Stimulated activated CD4-positive, alpha-beta T cell treated with anti-CD3 and anti-CD28 coated beads, Interleukin-12 subunit alpha, Interleukin-12 subunit beta, amount 100 ng/mL, for 48 hours (primary cell): ENCODE results near the gene CYP27A1.
A peak's percentile ranks its signal among the peaks of the same experiment; 100 is the strongest.
"Not testable (repeated sequence)": the region's sequence is repeated elsewhere in the genome, so short reads cannot be mapped to it uniquely, and the experiment has no call there.

ENCODE experiments used
- DNase-seq, 3 donors: peaks; one replicate each; pipeline ENCODE4 v3.0.0-alpha.2; 2020; ENCODE audit warnings: low read depth in 2 of 3, low spot score in 1 of 3

Gene CYP27A1

DNA sequence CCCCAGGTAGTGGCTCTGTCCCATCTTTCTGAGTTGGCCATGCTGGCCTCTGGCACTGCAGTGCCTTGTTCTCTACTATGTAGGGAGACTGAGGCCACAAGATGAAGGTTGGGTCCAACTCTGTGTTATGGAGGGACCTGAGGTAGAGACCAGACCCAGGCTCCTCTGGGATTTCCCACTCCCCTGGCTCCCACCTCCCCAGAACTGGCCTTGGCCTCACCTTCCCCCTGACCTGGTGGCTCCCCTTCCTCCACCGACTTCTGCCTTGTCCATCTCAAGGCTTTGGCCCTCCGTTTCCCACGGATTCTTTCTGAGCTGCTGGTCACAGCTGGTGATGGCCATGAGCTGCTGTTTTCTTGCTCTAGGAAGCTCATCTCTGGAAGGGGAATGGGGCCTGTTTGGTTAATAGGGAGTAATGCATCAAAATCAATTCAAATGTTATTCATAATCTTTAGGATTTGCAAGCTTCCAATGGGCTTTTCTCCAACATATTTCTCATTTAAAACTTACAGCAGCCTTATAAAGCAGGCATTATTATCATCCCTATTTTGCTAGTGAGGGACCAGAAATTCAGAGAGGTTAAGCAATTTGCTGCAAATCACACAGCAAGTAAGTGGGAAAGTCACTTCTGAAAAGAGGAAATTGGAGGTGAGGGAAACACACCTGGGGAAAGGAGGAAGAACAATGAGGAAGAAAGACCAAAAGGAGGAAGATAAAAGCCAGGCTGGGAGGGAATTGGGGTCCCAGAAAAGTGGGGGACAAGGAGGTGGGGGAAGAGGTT lies 48.8 kb downstream of the CYP27A1 start:
- no peak for DNase-seq

DNA sequence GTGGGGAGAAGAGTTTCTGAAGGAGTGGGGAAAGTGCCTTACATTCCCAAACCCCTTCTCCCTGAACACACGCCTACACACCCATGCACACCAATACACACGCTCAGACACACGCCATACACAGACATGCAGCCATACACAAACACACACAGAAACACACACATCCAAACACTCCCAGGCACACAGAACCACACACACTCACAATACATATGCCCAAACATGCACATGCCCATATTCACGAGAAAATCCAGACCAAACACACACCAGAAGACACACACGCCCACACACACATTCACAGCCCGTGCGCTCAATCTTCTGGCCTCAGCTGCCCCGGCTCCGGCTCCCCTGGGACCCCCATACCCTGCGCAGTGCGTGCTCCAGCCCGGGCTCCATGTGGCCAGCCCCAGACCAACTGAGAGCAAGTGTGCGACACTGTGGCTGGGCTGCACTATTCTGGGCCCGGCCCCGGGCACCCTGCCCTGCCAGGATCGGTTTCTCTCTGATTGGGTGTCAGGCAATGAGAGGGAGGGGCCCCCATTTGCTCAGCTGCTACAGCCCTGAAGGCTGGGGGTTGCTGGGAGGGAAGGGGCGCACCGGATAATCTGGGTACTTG lies 49.5 kb downstream of the CYP27A1 start, which contains the start of gene PRKAG3:
Gene PRKAG3 (minus strand): TSS at position 426 of the 613 bp plus-strand sequence.
- DNase-seq: no peak

DNA sequence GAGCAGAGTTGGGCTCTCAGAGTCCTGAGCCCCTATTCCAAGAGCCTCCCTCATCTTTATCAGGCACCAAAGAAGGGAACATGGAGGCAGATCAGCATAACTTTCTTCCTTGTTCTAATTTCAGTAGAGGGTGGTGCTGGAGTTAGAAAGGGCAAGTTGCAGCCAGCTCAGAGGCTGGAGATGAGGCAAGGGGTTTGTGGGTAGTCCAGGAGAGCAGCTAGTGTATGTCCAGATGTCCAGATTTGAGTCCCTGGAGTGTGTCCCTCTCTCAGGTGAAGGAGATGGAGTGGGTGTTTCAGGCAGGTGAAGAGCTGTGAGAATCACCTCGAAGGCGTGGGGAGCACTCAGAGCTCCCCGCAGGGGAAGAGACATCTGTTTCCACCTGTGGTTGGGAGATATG lies 50.1 kb downstream of the CYP27A1 start:
- no peak for DNase-seq

DNA sequence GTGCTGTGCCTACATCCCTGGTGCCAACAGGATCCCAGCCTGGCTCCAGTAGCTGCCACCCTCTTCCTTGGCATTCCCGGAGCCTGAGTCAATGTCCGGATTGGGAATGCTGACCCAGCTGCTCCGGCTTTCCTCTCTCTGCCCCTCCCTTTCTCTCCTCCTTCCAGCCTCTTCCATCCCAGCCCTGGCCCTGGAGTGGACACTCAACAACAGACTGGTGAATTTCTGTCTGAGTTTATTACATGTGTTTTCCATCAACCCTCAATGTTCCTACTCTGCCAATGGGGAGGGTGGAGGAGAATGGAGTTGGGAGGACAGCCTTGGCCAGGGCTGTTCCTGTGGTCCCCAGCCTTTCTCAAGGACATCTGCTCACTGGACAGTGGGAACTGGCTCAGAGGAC lies 50.6 kb downstream of the CYP27A1 start:
- no peak for DNase-seq

DNA sequence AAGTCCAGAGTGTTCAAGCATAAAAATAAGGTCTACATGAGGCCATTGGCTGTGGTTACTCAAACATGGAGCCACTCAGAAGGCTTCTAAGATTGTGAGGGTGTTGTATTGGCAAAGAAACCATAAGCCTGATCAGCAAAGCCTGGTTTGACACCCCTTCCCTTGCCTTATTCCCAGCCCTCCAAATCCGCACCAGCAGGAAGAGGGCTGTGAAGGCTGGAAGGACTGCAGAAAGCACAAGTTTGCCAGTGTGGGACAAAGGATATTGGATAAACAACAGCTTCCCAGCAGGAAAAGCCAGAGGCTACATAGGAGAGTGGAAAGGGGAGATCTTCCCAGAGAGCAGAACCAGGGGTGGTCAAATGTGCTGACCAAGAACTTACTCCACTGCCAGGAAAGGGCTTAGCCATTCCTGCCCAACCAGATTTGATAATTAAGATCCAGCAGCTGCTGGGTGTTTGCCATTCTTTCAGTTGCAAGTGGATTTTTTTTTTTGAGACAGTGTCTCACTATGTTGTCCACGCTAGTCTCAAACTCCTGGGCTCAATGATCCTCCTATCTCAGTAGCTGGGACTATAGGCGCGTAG lies 51.2 kb downstream of the CYP27A1 start:
- DNase-seq: no peak

DNA sequence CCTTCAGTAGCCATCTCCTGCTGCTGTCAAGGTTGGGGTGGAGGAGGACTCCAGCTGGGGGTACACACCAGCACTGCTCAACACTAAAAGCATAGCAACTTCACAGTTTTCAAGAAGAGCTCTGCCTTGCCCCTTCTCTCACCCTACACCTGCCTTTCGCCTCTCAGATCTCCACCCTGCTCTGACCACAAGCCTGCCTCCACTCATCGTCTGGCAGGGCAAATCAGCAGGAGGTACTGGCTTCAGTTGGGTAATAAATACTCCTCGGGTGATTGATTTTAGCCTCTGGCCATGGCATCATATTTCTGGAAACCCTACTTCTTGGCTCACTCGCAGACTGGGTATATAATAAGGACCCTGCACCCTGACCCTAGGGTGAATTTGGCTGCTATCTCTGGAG lies 52.7 kb downstream of the CYP27A1 start:
- DNase-seq: no peak

DNA sequence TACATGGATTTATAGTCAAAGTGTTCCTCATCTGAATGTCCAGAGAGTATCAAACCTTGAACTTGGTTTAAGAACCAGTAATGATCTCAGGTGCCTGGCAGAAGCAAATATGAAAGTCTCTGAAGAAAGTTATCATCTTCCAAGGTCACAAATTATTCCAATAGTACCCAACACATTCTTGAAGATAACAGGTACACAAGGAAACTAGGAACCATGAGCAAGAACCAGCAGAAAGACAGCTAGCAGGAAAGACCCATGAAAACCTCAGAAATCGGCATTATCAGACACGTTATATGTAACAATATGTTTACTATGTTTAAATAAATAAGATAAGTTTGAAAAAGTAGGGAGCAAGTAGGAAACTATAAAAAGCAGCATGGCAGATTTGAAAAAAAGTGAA lies 55.5 kb downstream of the CYP27A1 start:
- no peak for DNase-seq

DNA sequence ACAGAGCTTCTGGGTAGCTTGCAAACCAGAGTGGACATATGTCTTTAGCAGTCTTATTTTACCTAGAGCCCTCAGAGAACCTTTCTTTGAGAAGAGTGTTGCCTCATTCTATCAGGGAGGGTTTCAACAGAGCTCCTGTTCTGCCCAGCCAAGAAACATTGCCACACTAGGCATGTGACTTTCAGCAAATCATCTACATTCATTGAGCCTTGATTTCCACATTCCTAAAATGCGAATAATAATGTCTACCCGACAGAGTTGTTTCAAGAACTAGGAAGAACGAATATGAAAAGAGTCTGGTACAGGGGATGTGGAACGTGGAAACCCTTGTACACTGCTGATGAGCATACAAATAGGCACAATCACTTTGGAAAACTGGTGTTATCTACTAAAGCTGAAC lies 57.5 kb downstream of the CYP27A1 start:
- DNase-seq: no peak

DNA sequence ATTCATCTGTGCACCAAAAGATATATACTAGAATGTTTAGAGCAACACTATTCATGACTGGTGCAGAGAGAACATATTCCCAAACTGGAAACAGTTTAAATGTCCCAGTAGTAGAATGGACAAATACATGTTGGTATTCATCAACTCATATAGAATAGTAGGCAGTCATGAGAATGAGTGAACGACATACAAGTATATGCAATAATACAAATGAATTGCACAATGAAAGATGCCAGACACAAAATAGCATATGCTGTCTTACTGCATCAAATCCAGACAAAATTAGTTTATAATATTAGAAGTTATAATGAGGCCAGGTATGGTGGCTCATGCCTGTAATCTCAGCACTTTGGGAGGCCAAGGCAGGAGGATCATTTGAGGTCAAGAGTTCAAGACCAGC lies 57.9 kb downstream of the CYP27A1 start:
- no peak for DNase-seq

DNA sequence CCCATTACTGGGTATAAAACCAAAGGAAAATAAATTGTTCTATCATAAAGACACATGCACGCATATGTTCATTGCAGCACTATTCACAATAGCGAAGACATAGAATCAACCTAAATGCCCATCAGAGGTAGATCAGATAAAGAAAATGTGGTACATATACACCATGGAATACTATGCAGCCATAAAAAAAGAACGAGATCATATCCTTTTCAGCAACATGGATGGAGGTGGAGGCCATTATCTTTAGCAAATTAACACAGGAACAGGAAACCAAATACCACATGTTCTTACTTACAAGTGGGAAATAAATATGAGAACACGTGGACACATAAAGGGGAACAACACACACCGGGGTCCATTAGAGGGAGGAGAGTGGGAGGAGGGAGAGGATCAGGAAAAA lies 62.4 kb downstream of the CYP27A1 start:
- DNase-seq: not testable (repeated sequence)

DNA sequence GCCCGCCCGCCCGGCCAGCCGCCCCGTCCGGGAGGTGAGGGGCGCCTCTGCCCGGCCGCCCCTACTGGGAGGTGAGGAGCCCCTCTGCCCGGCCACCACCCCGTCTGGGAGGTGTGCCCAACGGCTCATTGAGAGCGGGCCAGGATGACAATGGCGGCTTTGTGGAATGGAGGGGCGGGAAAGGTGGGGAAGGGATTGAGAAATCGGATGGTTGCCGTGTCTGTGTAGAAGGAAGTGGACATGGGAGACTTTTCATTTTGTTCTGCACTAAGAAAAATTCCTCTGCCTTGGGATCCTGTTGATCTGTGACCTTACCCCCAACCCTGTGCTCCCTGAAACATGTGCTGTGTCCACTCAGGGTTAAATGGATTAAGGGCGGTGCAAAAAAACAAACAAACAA lies 65.0 kb downstream of the CYP27A1 start:
- DNase-seq: not testable (repeated sequence)

DNA sequence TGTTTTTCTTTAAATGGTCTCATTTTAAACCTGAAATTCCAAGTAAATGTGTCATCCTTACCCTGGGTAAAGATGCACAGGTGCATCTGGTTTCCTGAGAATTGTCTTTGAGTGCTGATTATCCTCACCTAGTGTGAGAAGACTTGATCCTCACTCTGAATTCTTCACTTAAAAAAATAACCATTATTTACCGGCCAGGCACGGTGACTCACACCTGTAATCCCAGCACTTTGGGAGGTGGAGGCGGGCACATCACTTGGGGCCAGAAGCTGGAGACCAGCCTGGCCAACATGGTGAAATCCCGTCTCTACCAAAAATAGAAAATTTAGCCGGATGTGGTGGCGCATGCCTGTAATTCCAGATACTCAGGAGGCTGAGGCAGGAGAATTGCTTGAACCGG lies 67.8 kb downstream of the CYP27A1 start:
- DNase-seq: no peak

DNA sequence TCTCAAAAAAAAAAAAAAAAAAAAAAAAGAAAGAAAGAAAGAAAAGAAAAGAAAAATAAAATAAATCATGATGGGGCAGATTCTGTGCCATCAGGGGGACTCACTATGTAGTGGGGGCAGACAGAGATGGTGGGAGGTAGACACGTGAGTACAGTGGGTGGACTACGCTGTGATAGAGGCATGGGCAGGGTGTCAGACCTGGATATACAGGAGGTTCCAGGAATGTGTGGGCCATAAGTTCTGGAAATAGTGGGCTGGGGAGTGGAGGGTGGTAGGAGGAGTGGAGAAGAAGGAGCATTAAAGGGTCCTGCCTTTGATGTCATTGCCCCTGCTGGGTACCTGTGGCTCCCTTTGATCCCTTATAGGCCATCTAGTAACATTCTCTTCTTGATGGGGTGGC lies 68.8 kb downstream of the CYP27A1 start:
- no peak for DNase-seq

DNA sequence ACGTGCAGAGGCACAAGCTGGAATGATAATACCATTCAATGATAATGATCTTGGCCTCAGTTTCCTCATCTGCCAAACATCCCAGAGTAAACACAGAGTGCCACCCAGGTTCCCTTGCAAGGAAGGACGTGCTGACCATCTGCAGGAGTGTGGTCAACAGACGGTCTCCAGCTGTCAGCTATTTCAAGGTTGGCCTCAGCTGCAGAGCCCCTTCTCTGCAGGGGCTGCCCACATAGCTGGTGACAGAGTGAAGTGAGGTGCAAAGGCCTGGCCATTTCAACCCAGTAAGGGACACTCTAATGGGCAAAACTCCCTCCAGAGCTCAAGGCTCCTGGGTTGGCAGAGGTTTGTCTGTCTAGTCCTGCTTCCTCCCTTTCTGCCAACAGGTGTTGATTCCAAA lies 69.3 kb downstream of the CYP27A1 start:
- no peak for DNase-seq

DNA sequence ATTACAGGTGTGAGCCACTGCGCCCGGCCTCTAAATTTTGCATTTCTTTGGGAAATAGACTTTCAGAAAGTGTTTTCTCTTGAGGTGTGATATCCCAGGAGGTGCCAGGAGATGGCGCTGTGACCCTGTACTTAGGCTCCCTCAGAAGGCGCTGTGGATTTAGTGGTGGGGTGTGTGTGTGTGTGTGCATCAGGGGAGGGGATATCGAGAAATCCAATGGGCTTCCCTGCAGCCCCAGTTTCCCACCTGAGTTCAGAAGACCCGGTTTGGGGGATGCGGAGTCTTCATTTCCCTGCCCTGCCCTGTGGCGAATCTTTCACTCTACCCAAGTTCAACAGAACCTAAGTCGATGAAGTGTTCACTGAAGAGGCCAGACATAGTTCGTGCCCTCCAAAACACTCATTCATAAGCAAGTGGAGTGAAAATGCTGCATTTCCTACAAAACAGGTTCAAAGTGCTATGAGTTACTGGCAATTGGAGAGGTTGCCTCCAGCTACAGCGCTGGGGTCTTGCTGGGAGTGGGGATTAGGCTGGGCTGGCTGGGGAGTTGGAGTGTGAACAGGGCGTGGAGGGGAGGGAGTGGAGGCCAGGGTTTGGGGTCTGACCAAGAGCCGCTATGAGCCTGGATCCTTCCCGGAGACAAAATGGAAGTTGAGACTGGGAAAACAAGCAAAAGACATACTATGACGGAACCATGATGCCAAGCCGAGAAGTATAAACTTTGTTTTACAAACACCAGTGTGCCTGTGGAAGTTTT lies 71.1 kb downstream of the CYP27A1 start:
- DNase-seq: peak; percentile 31 to 56 (median 48)

DNA sequence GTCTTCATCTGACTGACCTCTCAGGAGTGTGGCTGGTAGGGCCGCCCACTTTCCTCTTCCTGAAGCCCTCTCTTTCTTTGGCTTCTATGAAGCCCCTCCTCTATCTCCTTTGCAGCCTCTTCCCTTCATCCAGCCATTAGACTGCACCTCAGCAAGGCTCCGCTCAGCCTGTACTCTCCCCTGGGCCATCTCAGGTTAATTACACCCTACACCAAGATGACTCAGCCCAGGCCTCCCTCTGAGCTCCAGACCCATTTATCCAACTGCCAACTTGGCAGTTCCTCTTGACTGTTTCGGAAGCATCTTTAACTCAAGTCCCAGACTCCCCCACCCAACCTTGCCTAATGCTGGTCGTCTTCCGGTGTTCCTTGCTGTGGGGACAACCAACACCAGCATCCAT lies 71.8 kb downstream of the CYP27A1 start:
- no peak for DNase-seq

DNA sequence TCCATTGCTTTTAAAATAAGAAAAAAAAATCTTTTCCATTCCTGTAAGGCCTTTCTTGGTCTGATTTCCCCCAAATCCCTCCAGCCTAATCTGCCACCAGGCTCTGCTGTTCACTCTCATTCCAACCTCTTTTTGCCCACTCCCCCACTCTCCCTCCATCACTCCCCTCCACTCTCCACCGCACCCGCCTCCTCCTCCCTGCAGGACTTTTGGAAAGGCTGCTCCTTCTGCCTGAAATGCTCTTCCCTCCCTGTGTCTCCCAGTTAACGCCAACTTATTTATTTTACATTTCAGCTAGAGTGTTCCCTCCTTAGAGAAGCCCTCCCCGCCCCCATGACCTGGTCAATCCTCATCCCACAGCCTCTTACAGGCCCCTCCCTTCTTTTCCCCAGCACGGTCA lies 72.9 kb downstream of the CYP27A1 start:
- DNase-seq: no peak

DNA sequence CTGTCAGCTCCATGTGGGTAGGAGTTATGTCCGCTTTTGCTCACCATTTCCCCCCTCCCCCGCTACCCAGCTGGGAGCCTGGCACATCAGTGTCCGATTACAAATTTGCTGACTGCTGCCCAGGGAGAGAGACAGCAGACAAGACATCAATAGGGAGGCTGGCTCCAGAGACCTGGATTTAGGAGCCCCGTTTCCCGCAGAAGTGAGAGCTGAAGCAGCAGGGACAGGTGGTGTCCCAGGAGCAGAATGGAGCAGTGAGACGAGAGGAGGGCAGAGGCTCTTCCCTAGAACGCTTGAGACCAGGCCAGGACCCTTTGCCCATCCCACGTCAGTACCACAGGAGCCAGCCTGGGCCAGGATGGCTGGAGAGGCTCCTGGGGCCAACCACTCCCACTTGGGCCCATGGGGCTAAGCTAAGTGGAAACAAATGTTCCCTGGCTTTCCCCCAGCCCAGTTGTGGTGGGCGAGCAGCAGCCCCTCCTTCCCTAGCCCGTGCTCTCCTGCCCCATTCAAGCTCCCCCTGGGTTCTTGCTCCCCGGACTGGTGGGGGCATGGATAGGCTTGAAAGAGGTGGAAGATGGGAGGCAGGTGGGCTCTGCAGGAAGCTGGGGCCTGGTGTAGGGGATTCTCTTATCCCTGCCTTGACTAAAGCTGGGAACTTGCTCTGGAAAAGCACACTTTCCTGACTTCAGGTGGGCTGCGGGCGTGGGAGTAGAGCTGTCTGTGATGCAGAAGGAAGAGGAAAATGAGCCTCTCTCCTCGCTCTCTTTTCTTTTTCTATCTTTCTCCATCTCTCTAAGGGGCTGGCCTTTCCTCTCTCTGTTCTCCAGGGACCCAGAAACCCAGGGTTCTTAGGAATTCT lies 73.6 kb downstream of the CYP27A1 start:
- no peak for DNase-seq

DNA sequence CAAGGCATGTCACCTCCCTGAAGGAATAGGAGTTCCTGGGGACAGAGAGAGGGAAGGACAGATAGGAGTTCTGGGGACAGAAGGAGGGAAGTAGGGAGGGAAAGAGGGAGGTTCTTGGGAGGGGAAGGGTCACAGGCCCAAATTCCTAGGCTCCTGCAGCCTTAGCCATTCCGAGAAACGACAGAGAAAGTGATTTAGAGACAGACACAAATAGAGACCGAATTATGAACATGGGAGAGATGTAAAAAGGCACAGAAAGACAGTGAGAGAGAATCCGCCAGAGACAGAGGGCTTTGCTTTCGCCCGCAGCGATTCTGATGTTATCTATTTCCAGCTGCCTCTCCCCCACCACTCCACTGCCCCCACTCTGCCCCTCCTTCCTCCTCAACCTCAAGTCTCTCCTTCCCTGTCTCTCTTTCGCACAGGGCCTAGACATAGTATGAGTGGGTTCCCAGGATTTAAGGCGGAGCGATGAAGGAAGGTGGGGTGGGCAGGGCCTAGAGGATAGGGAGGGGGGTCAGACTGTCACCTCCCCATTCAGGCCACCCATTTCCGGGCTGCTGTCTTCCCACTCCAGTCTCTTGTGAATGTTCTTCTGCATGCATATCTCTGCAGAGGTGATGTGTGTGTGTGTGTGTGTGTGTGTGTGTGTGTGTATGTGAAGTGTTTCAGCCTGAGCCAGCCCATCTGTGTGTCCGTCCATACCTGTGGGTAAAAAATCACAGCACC lies 74.4 kb downstream of the CYP27A1 start:
- no peak for DNase-seq

DNA sequence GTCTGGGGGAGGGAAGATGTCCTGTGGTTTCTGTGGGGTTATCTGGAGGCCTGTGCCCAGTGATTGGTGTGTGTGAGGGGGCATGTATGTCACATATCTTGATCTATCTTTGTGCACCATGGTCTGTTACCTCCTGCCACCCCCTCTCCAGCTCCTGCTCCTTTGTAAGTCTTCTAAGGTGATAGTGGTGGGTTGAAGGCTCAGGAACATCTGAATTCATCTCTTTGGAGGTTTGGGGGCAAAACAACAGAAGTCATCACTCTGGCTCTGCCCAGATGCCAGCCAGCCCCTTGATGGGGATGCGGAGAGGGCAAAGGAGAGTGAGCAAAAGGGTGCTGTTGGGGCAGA lies 74.9 kb downstream of the CYP27A1 start:
- DNase-seq: no peak
